ENCODE measurements around the gene SUN1.

DNA sequence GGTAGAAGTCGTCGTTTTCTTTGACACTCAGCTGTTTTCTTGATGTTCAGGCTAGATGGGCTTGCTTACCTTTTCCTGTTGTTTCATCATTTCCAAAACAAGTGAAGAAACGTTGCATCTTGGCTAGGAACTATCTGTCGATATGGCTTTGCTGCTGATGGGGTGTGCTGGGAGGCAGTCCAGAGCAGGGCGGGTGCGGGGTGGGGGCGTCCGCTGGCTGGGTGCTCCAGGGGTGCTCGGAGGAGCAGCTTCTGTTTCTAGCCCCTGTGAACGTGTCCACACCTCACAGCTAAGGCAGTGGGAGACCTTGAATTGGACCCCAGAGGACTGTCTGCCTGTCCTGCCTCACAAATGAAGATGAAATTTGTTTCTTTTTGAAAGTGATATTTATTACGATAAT lies 7.6 kb upstream of the SUN1 start:
- TF ChIP-seq, protein P1, sequence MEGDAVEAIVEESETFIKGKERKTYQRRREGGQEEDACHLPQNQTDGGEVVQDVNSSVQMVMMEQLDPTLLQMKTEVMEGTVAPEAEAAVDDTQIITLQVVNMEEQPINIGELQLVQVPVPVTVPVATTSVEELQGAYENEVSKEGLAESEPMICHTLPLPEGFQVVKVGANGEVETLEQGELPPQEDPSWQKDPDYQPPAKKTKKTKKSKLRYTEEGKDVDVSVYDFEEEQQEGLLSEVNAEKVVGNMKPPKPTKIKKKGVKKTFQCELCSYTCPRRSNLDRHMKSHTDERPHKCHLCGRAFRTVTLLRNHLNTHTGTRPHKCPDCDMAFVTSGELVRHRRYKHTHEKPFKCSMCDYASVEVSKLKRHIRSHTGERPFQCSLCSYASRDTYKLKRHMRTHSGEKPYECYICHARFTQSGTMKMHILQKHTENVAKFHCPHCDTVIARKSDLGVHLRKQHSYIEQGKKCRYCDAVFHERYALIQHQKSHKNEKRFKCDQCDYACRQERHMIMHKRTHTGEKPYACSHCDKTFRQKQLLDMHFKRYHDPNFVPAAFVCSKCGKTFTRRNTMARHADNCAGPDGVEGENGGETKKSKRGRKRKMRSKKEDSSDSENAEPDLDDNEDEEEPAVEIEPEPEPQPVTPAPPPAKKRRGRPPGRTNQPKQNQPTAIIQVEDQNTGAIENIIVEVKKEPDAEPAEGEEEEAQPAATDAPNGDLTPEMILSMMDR (IDR thresholded peaks at IDR 0.05): no peak
- TF ChIP-seq POLR2A (IDR thresholded peaks at IDR 0.05) (no peak), POLR2AphosphoS5 (IDR thresholded peaks at IDR 0.05) (no peak), EP300 (IDR thresholded peaks at IDR 0.05) (no peak)
